NCI-H748 treated with DMSO at 0.1 percent for 48 hours (cell line): ENCODE data around the gene PCSK1.

Source experiments
- DNase-seq: peaks from one replicate; lab custom pipeline; 2025; lab: John Stamatoyannopoulos, UW

Gene PCSK1

GRCh38 chr5:96433066-96433447, at the start of gene PCSK1:
TSS of gene PCSK1 (minus strand) at chr5:96433248. CDS start at chr5:96433042, 206 bp downstream.
- peak; percentile 92 for DNase-seq

GRCh38 chr5:96481867-96482266, 48.8 kb upstream of the PCSK1 start:
- DNase-seq, result no peak

GRCh38 chr5:96481009-96481786, 48.1 kb upstream of the PCSK1 start:
- DNase-seq, result no peak

GRCh38 chr5:96478983-96479382, 45.9 kb upstream of the PCSK1 start:
- no peak for DNase-seq

- DNase-seq, result no peak
Observed at GRCh38 chr5:96476654-96477053, 43.6 kb upstream of the PCSK1 start.

- no peak for DNase-seq
Observed at GRCh38 chr5:96474073-96474472, 41.0 kb upstream of the PCSK1 start.

- DNase-seq, result no peak
Observed at GRCh38 chr5:96473155-96473554, 40.1 kb upstream of the PCSK1 start.

- no peak for DNase-seq
Observed at GRCh38 chr5:96470785-96471184, 37.7 kb upstream of the PCSK1 start.

- DNase-seq, result no peak
Observed at GRCh38 chr5:96468956-96469355, 35.9 kb upstream of the PCSK1 start.

GRCh38 chr5:96463091-96463490, 30.0 kb upstream of the PCSK1 start:
- DNase-seq, result peak; percentile 47

- DNase-seq, result peak; percentile 83
Observed at GRCh38 chr5:96459313-96460121, 26.5 kb upstream of the PCSK1 start.

- DNase-seq, result no peak
Observed at GRCh38 chr5:96458176-96458575, 25.1 kb upstream of the PCSK1 start.

- no peak for DNase-seq
Observed at GRCh38 chr5:96455789-96456188, 22.7 kb upstream of the PCSK1 start.

GRCh38 chr5:96453394-96453793, 20.3 kb upstream of the PCSK1 start:
- DNase-seq, result no peak

- no peak for DNase-seq
Observed at GRCh38 chr5:96447949-96448348, 14.9 kb upstream of the PCSK1 start.

- no peak for DNase-seq
Observed at GRCh38 chr5:96440185-96440538, 7.1 kb upstream of the PCSK1 start.

GRCh38 chr5:96439477-96440184, 6.6 kb upstream of the PCSK1 start:
- DNase-seq, result no peak

GRCh38 chr5:96434201-96434645, 1.2 kb upstream of the PCSK1 start:
- DNase-seq, result peak; percentile 97

GRCh38 chr5:96432216-96433065, 607 bp downstream of the PCSK1 start:
- DNase-seq, result peak; percentile 75

- DNase-seq, result peak; percentile 73
Observed at GRCh38 chr5:96431376-96432187, 1.5 kb downstream of the PCSK1 start.

- DNase-seq, result no peak
Observed at GRCh38 chr5:96427824-96428223, 5.2 kb downstream of the PCSK1 start.
